ENCODE results near the gene LRRC19.

DNA sequence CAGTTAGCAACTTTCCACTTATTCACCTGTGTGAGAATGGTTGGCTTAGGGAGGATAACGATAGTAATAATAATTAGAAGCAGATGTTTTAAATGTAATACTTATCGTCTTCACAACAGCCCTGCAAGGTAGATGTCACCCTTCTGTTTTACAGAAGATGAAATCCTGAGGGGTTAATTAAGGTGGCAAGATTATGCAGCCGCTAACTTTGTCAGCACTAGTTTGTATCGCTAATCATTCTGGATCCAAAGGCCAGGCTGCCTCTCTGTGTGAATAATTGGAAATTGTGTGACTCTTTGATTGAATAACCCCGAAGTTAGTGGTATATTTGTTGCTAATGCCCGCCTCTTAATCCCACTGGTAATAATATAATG lies 48.6 kb downstream of the LRRC19 start:
- TF ChIP-seq, protein P1, sequence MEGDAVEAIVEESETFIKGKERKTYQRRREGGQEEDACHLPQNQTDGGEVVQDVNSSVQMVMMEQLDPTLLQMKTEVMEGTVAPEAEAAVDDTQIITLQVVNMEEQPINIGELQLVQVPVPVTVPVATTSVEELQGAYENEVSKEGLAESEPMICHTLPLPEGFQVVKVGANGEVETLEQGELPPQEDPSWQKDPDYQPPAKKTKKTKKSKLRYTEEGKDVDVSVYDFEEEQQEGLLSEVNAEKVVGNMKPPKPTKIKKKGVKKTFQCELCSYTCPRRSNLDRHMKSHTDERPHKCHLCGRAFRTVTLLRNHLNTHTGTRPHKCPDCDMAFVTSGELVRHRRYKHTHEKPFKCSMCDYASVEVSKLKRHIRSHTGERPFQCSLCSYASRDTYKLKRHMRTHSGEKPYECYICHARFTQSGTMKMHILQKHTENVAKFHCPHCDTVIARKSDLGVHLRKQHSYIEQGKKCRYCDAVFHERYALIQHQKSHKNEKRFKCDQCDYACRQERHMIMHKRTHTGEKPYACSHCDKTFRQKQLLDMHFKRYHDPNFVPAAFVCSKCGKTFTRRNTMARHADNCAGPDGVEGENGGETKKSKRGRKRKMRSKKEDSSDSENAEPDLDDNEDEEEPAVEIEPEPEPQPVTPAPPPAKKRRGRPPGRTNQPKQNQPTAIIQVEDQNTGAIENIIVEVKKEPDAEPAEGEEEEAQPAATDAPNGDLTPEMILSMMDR (IDR thresholded peaks at IDR 0.05 in 8 of 11, conservative IDR thresholded peaks at IDR 0.05 in 3 of 11): no peak
- no peak for TF ChIP-seq POLR2A (IDR thresholded peaks at IDR 0.05)
